WTC11 (cell line): ENCODE data around the gene OTOG.

Experiments used
- ATF1 ChIP-seq: sonication (generic); formaldehyde crosslinking; IDR thresholded peaks from 2 replicates; pipeline ENCODE4 v1.8.1; 2023; ENCODE audit warnings: mild to moderate bottlenecking, moderate library complexity, missing genetic modification reagents
- ATF2 ChIP-seq: sonication (generic); formaldehyde crosslinking; IDR thresholded peaks from 2 replicates; pipeline ENCODE4 v1.8.1; 2022; ENCODE audit warnings: low read depth, missing genetic modification reagents, borderline replicate concordance
- CTCF ChIP-seq: fragments of 200-600 bp; IDR thresholded peaks from 2 replicates; pipeline ENCODE4 v1.8.0; 2022; ENCODE audit warnings: antibody characterized with exemption
- IRF2 ChIP-seq: sonication (generic); formaldehyde crosslinking; IDR thresholded peaks from 2 replicates; pipeline ENCODE4 v1.8.0; 2022; ENCODE audit warnings: low read depth, missing genetic modification reagents, borderline replicate concordance
- JUN ChIP-seq: sonication (generic); formaldehyde crosslinking; IDR thresholded peaks from 2 replicates; pipeline ENCODE4 v1.8.0; 2023; ENCODE audit warnings: mild to moderate bottlenecking, missing genetic modification reagents
- NR2C2 ChIP-seq: sonication (generic); formaldehyde crosslinking; IDR thresholded peaks from 2 replicates; pipeline ENCODE4 v1.8.0; 2022; ENCODE audit warnings: mild to moderate bottlenecking, missing genetic modification reagents
- NR3C1 ChIP-seq: sonication (generic); formaldehyde crosslinking; conservative IDR thresholded peaks from 2 replicates; pipeline ENCODE4 v1.8.1; 2023; ENCODE audit warnings: low read depth, mild to moderate bottlenecking, missing genetic modification reagents
- SOX15 ChIP-seq: fragments of 250-450 bp; sonication (Bioruptor Pico); IDR thresholded peaks from 2 replicates; pipeline ENCODE4 v1.9.0; 2021; ENCODE audit warnings: mild to moderate bottlenecking
- TCF7 ChIP-seq: sonication (generic); formaldehyde crosslinking; IDR thresholded peaks from 2 replicates; pipeline ENCODE4 v1.8.0; 2022; ENCODE audit warnings: mild to moderate bottlenecking, low read depth, missing genetic modification reagents, moderate library complexity
- TEAD1 ChIP-seq: sonication (generic); formaldehyde crosslinking; IDR thresholded peaks from 2 replicates; pipeline ENCODE4 v1.8.0; 2022; ENCODE audit warnings: mild to moderate bottlenecking, missing genetic modification reagents
- TF ChIP-seq, protein P1 (sequence below): sonication (generic); formaldehyde crosslinking; IDR thresholded peaks from 2 replicates; pipeline ENCODE4 v1.8.1; 2022; ENCODE audit warnings: mild to moderate bottlenecking, moderate library complexity, missing genetic modification reagents
- TF ChIP-seq, protein P2 (sequence below): sonication (generic); formaldehyde crosslinking; IDR thresholded peaks from 2 replicates; pipeline ENCODE4 v1.8.0; 2022; ENCODE audit warnings: mild to moderate bottlenecking, missing genetic modification reagents

GRCh38 chr11:17573526-17573925, 26.5 kb downstream of the OTOG start:
- TF ChIP-seq, protein P1, sequence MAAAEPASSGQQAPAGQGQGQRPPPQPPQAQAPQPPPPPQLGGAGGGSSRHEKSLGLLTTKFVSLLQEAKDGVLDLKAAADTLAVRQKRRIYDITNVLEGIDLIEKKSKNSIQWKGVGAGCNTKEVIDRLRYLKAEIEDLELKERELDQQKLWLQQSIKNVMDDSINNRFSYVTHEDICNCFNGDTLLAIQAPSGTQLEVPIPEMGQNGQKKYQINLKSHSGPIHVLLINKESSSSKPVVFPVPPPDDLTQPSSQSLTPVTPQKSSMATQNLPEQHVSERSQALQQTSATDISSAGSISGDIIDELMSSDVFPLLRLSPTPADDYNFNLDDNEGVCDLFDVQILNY (CRISPR knock-in tag): no peak
- TF ChIP-seq JUN (CRISPR knock-in tag) (no peak), CTCF (no peak), ATF2 (no peak), NR2C2 (CRISPR knock-in tag) (no peak), ATF1 (CRISPR knock-in tag) (no peak), TEAD1 (CRISPR knock-in tag) (no peak), IRF2 (no peak), NR3C1 (no peak), SOX15 (CRISPR knock-in tag) (no peak), TCF7 (CRISPR knock-in tag) (no peak)
- TF ChIP-seq, protein P2, sequence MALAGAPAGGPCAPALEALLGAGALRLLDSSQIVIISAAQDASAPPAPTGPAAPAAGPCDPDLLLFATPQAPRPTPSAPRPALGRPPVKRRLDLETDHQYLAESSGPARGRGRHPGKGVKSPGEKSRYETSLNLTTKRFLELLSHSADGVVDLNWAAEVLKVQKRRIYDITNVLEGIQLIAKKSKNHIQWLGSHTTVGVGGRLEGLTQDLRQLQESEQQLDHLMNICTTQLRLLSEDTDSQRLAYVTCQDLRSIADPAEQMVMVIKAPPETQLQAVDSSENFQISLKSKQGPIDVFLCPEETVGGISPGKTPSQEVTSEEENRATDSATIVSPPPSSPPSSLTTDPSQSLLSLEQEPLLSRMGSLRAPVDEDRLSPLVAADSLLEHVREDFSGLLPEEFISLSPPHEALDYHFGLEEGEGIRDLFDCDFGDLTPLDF (CRISPR knock-in tag): no peak
